Stomach (tissue), 4 donors: ENCODE measurements around the gene TANC1.

Experiments
- EP300 ChIP-seq: sonication (generic); formaldehyde crosslinking; IDR thresholded peaks from one replicate; pipeline ENCODE4 v1.6.1; 2017; ENCODE audit warnings: antibody characterized with exemption
- POLR2A ChIP-seq, 4 donors: fragments of 450-650 bp; IDR thresholded peaks; one replicate each; pipeline ENCODE4 v1.6.1; 2016; ENCODE audit warnings: antibody characterized with exemption in 4 of 4, control low read depth in 2 of 4, mild to moderate bottlenecking in 1 of 4, moderate library complexity in 1 of 4
- POLR2AphosphoS5 ChIP-seq, 3 donors: sonication (generic); formaldehyde crosslinking; IDR thresholded peaks; one replicate each; pipeline ENCODE4 v1.6.1; 2016; ENCODE audit warnings: antibody characterized with exemption in 3 of 3
- TF ChIP-seq, protein P1 (sequence below), 7 experiments: fragments of 450-650 bp in 4 of 7; fragments of 200-600 bp in 3 of 7; sonication (generic) in 3 of 7; IDR thresholded peaks; one replicate each; pipeline ENCODE4 v1.5.1; 2016 to 2019; ENCODE audit warnings: antibody characterized with exemption in 7 of 7, control low read depth in 2 of 7, mild to moderate bottlenecking in 1 of 7

DNA sequence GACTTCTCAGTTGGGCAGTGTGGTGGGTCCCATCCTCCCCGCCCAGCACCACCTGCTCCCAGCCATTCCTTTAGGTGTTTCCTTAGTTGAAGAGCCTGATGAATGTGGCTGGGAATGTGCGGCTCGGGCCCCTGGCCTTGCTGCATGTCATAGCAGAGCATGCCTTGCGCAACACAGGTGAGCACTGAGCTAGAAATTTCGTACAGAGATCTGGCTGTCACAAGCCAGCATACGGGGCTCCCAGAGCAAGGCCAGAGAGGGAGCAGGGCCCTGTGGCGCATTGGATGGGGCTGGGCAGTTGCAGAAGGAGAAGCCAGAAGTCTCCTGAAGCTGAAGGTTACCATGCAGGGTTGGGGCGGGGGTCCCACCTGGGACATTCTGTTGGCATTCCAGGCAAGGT, 188.4 kb downstream of the TANC1 start:
- TF ChIP-seq, protein P1, sequence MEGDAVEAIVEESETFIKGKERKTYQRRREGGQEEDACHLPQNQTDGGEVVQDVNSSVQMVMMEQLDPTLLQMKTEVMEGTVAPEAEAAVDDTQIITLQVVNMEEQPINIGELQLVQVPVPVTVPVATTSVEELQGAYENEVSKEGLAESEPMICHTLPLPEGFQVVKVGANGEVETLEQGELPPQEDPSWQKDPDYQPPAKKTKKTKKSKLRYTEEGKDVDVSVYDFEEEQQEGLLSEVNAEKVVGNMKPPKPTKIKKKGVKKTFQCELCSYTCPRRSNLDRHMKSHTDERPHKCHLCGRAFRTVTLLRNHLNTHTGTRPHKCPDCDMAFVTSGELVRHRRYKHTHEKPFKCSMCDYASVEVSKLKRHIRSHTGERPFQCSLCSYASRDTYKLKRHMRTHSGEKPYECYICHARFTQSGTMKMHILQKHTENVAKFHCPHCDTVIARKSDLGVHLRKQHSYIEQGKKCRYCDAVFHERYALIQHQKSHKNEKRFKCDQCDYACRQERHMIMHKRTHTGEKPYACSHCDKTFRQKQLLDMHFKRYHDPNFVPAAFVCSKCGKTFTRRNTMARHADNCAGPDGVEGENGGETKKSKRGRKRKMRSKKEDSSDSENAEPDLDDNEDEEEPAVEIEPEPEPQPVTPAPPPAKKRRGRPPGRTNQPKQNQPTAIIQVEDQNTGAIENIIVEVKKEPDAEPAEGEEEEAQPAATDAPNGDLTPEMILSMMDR (IDR thresholded peaks at IDR 0.05) = no peak
- no peak for TF ChIP-seq POLR2AphosphoS5 (IDR thresholded peaks at IDR 0.05)
- TF ChIP-seq EP300 = no peak
- no peak for TF ChIP-seq POLR2A (IDR thresholded peaks at IDR 0.05)
